D341Med (cell line): ENCODE results near the gene TCERG1.

Source experiments
- DNase-seq: peaks from one replicate; pipeline ENCODE4 v3.0.0; 2012; ENCODE audit warnings: low spot score

TCERG1 gene

GRCh38 chr5:146446861-146447733, at the start of gene TCERG1:
TSS of gene TCERG1 (plus strand) at chr5:146447333. CDS start at chr5:146447350, 17 bp downstream.
- DNase-seq: peak; percentile 91

- DNase-seq: no peak
These were observed 48.3 kb upstream of the TCERG1 start for GRCh38 chr5:146398826-146399225.

GRCh38 chr5:146399481-146399880, 47.7 kb upstream of the TCERG1 start:
- no peak for DNase-seq

DNA sequence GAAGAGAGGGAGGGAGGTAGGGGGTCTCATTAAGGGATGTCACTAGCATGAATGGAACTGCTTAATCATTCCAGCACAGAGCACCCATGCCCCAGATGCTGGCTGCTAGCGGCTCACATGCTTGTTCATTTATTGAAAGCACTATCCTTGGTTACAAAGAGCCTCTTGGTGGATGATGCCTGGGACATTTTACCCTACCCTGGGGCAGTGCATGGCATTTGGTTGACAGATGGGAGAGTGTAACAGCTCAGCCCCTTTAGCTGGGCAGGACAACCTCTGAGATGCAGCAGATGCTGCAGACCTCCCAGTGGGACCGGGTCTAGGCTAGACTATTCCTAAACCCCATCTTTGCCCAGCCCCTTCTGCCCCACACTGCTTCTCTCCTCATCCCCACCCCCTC, 46.9 kb upstream of the TCERG1 start:
- DNase-seq: no peak

DNA sequence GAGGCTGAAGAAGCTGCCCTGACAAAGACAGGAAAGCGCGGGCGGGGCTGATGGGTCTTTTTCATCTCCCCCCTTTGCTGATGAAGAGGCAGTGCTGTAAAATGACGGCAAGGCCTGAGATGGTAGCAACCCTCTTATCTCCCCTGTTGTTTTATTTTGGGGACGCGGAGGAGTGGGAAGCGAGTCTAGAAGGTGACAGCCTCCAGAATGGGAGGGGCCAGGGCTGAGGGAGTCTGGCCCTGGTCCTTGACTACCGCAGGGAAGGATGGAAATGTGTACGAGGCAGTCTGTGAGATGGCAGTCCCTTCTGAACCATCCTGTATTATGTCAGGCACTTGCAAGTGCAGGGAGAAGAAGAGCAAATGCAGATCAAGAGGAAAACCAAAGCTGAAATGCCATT, 46.1 kb upstream of the TCERG1 start:
- DNase-seq: no peak

- no peak for DNase-seq
These were observed 44.2 kb upstream of the TCERG1 start for GRCh38 chr5:146402949-146403348.

GRCh38 chr5:146409054-146409671, 38.0 kb upstream of the TCERG1 start:
- DNase-seq: no peak

DNA sequence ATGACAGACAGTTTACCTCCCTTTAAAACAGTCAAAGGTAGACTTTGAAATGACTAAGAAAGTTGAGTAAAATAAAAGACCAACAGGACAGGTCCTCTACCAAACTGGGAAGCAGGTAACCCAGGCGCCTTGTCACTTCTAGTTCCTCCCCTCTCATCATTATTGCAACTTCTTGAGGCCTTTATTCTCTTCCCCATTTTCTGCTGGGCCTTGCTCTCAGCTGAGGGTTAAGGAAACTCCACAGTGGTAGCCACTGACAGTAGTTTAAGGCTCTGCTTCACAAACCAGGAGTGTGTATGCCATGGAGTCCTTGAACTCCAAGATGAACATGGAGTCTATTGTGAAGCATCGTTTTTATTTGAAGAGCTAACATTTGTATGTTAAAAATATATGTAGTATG, 36.9 kb upstream of the TCERG1 start:
- DNase-seq: no peak

DNA sequence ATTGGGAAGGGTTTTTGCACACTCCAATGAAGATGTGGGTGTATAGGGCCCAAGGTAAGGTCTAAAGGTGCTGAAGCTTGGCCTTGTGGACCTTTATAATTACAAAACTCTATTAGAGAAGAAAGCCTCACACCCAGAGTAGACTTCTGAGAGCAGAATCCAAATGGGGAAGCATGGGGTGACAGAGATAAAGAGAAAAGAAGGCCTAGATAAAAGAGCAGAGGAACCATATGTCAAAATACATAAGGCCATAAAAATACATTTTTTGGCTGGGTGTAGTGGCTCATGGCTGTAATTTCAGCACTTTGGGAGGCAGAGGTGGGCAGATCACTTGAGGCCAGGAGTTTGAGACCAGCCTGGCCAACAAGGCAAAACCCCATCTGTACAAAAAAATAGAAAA, 27.4 kb upstream of the TCERG1 start:
- DNase-seq: no peak

GRCh38 chr5:146425023-146425422, 22.1 kb upstream of the TCERG1 start:
- no peak for DNase-seq

DNA sequence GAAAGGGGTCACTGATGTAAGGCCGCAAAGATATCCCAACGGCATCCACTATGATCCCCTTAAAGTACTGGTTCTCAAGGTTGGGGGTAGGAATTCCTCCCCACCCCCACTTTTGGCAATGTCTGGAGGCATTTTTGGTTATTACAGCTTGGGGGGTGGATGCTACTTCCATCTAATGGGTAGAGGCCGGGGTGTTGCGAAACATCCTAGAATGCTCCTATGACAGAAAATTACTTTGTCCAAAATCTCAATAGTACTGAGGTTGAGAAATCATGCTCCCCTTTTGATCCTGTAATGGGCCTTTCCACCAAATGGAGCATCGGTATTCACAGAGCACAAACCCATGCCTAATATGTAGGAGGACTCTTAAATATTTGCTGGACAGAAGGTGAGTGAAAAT, 20.8 kb upstream of the TCERG1 start:
- DNase-seq: no peak

- peak; percentile 47 for DNase-seq
These were observed 20.1 kb upstream of the TCERG1 start for GRCh38 chr5:146426853-146427618.

DNA sequence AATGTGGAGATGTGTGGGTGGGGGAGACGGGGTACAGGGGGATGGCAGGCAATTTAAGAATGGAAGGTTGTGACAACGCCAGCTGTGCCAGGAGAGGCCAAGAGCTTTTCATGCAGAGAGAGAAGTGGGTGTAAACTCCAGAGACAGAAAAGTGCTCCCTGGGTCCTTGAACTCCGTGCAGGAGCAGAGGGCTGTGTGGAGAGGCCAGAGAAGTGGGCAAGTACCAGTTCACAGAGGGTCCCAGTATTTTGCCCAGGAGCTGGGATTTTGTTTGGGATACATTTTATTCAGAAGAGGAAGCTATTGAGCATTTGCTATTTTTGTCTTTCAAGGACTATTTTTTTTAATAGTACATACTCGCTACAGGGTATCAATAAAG, 19.5 kb upstream of the TCERG1 start:
- DNase-seq: no peak

- no peak for DNase-seq
These were observed 18.5 kb upstream of the TCERG1 start for GRCh38 chr5:146428658-146429057.

DNA sequence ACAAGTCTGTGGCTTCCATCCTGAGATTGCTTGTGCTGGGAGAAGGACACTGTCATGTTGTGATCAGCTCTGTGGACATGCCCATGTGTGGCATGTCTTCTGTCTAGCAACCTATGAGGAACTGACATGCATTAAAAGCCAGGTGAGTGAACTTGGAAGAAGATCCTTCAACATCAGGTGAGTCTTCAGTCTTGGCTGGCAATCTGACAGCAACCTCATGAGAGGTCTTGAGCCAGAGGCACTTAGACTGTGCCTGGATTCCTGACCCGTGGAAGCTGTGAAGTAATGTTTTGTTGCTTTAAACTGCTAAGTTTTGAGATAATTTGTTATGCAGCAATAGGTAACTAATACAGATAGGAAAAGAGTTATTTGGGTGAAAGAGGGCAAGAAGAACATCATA, 6.8 kb upstream of the TCERG1 start:
- DNase-seq: no peak

- DNase-seq: no peak
These were observed 6.2 kb upstream of the TCERG1 start for GRCh38 chr5:146440870-146441495.

DNA sequence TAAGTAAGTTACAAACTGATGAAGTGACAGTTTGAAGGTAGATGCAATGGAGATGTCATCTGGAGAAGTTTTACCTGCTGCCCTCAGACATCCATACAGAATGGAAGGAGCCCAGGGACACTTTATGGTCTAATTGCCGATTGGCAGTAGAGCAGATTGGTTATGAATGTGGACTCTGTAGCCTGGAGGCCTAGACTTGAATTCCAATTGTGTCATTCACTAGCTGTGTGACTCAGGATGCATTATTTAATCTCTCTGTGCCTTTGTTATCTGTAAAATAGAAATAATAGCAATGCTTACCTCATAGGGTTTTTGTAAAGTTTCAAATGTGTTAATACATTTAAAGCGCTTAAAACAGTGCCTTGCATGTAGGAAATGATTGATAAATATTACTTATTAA, 5.2 kb upstream of the TCERG1 start:
- no peak for DNase-seq

GRCh38 chr5:146447734-146448380, 724 bp downstream of the TCERG1 start:
- no peak for DNase-seq

DNA sequence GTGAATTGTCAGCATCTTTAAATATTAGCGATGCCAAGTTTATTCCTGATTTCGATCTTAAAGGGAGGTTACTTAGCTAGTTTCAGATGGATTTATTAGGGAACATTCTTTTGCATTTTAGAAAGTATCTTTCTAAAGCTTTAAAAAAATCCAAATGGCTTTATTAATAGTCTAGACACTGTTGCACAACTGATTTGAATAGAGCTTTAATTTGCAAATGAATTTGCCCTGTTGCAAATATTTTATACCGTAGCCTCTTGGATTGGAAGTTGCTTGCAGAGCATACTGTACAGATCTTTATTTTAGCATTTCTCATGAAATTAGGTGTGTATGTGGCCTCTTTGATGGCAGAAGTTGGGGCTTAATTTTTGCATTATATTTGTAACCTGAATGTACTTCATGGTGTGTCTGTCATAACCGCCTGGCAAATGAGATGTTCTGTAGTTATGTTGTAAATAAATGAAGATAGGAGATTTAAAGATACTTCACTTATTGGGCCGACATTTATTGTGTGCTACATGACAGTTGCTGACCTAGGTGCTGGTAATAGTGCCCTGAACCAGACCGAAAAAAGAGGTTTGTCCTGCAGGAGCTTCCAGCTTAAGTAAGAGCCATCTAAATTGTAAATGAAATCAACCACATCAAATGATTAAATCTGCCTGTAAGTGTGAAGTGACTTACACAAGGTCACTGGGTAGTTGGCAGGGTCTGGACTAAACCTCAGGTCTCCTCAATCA, 1.8 kb downstream of the TCERG1 start:
- no peak for DNase-seq

DNA sequence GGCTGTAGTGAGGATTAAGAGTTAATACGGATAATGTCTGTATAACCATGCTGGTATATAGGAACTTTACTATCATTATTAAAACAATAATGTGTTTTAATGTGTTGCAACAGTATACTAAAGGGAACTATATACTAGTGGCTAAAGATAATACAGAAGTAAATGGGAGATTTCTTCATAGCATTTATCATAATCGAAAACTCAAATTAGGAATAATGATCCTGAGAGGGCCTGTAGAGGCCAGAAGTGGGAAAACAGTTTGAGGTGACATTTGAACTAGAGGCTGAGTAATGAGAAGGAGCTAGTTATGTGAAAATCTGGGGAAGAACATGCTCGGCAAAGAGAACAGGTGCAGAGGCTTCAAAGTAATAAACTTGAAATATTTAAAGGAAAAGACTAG, 2.9 kb downstream of the TCERG1 start:
- DNase-seq: no peak

DNA sequence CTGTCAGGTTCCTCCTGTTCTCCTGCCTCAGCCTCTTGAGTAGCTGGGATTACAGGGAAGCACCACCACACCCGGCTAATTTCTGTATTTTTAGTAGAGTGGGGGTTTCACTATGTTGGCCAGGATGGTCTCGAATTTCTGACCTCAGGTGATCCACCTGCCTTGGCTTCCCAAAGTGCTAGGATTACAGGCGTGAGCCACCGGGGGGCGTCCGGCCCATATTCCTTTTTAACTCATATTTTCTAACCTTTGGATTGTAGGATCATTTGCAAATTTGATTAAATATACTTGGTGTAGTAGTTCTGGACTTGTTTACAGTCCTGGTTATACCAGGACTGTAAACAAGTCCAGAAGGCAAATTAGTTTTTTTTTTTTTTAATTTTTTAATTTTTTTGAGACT, 4.3 kb downstream of the TCERG1 start:
- no peak for DNase-seq
